Right lobe of liver (tissue), 6 donors: Measurements from ENCODE around the gene SLC6A9. TPM values are rescaled to one million over a fixed set of nuclear protein-coding genes. Genes with fewer than 3 reads are reported as not detected.

Source experiments
- ATAC-seq, 4 donors: fragments of 200-7000 bp; cut with Tn5 transposase; one replicate each; pipeline ENCODE4 v1.9.1; 2020; ENCODE audit warnings: mild to moderate bottlenecking in 4 of 4, moderate library complexity in 4 of 4
- DNase-seq, 3 donors: peaks; one replicate each; pipeline ENCODE4 v3.0.0-alpha.2; 2020
- H3K27ac ChIP-seq, 3 donors: fragments of 200-600 bp; one replicate each; pipeline ENCODE4 v1.8.0; 2022
- H3K27me3 ChIP-seq, 2 donors: fragments of 200-600 bp; one replicate each; pipeline ENCODE4 v1.8.0; 2022
- H3K36me3 ChIP-seq, 4 donors: fragments of 200-600 bp; sonication (generic) in 1 of 4; one replicate each; pipeline versions ENCODE4 v1.5.1 to v1.8.0; 2017 to 2022; ENCODE audit warnings: control low read depth in 1 of 4
- H3K4me1 ChIP-seq, 4 donors: fragments of 200-600 bp; sonication (generic) in 1 of 4; one replicate each; pipeline versions ENCODE4 v1.5.1 to v1.8.0; 2017 to 2022; ENCODE audit warnings: control low read depth in 1 of 4
- H3K4me3 ChIP-seq, 3 donors: fragments of 200-600 bp; one replicate each; pipeline ENCODE4 v1.8.0; 2022
- H3K9me3 ChIP-seq, 4 donors: fragments of 200-600 bp; sonication (generic) in 1 of 4; one replicate each; pipeline versions ENCODE4 v1.5.1 to v1.8.0; 2017 to 2022; ENCODE audit warnings: control low read depth in 1 of 4
- CTCF ChIP-seq, 4 donors: fragments of 200-600 bp in 3 of 4; fragments of 450-650 bp in 1 of 4; IDR thresholded peaks; one replicate each; pipeline versions ENCODE4 v1.5.1 to v1.8.0; 2016 to 2022; ENCODE audit warnings: antibody characterized with exemption in 4 of 4, mild to moderate bottlenecking in 2 of 4
- POLR2A ChIP-seq: fragments of 450-650 bp; IDR thresholded peaks from one replicate; pipeline ENCODE4 v1.6.1; 2017; ENCODE audit warnings: antibody characterized with exemption, mild to moderate bottlenecking
- WGBS: methylation state at CpG from one replicate; pipeline ENCODE4 v1.1.6; 2018; ENCODE audit warnings: low coverage, low lambda C conversion rate; ENCODE audit not compliant: insufficient coverage; ENCODE audit errors: missing lambda C conversion rate; 5-methylcytosine and 5-hydroxymethylcytosine counted together
- intact Hi-C, 2 donors: fragments of 100-400 bp; cut with DNase I; formaldehyde crosslinking; loops; one replicate each; pipeline versions ENCODE4 v1.11.2 to v1.14.1; 2022
- total RNA-seq, 6 experiments: library from RNA; depleted of rRNA in 2 of 6; stranded (reverse); fragments of >200 nt in 2 of 6; fragmentation: NEBNext Ultra II Directional in 3 of 6; extraction: Animal tissue kit (Norgen Biotek cat#: 25700) in 3 of 6; gene quantifications; one replicate each; pipeline versions ENCODE4 v1.1.0 to v1.2.4, GENCODE V29; 2016 to 2023
- donor health status: DM: no; HTN: yes; CAD: no.
- donor health status: DM: no; HTN: no; CAD: no.
- donor health status: DM: no; HTN: no; CAD: no.
- donor health status: DM: no; HTN: yes; CAD: no.
- donor health status: DM: no; HTN: yes; CAD: no.

The SLC6A9 gene
- total RNA-seq, 6 experiments from 2014 or later = 0.78 to 2.2 (median 1.9) TPM

GRCh38 chr1:44072204-44072603, 40.9 kb upstream of the SLC6A9 start:
- intact Hi-C loops = no loop called here
- Histone ChIP-seq H3K9me3 (no peaks in the 10 kb centered on the region), H3K27ac (no peak overlapping the region), H3K36me3 (no peaks in the 10 kb centered on the region), H3K4me1 (peaks cover 0 to 28% (median 10%) of the 10 kb centered on the region in 4 donors), H3K27me3 (no peaks in the 10 kb centered on the region), H3K4me3 (no peak overlapping the region)
- DNase-seq (no peak), ATAC-seq (no peak)
- TF ChIP-seq POLR2A (no peak), CTCF (IDR thresholded peaks at IDR 0.05) (no peak)

GRCh38 chr1:44071461-44071860, 40.2 kb upstream of the SLC6A9 start:
- ATAC-seq = no peak
- Histone ChIP-seq H3K4me1 (peaks cover 0 to 33% (median 11%) of the 10 kb centered on the region in 4 donors), H3K27me3 (no peaks in the 10 kb centered on the region), H3K9me3 (no peaks in the 10 kb centered on the region), H3K27ac (no peak overlapping the region), H3K36me3 (no peaks in the 10 kb centered on the region), H3K4me3 (no peak overlapping the region)
- no peak for DNase-seq
- TF ChIP-seq CTCF (IDR thresholded peaks at IDR 0.05) = no peak
- TF ChIP-seq POLR2A = no peak
- intact Hi-C loops = no loop called here
- WGBS = 44% methylated on average over 3 of the region's 3 CpGs

- Histone ChIP-seq H3K4me3 (no peak overlapping the region), H3K4me1 (peaks cover 0 to 40% (median 11%) of the 10 kb centered on the region in 4 donors), H3K27ac (peak overlapping the region in 2 of 3 donors; percentile 31 to 77), H3K9me3 (no peaks in the 10 kb centered on the region), H3K27me3 (no peaks in the 10 kb centered on the region), H3K36me3 (no peaks in the 10 kb centered on the region)
- DNase-seq = peak in 2 of 3 donors; percentile 50 to 59
- peak; percentile 41 to 54 (median 46) for ATAC-seq
- 21% methylated on average over 2 of the region's 2 CpGs for WGBS
- intact Hi-C loops = no loop called here
- no peak for TF ChIP-seq CTCF (IDR thresholded peaks at IDR 0.05)
- no peak for TF ChIP-seq POLR2A
These were observed 37.2 kb upstream of the SLC6A9 start for GRCh38 chr1:44068442-44068921.

GRCh38 chr1:44067266-44068250, 36.3 kb upstream of the SLC6A9 start:
- Histone ChIP-seq H3K27ac (peak overlapping the region in 2 of 3 donors; percentile 31 to 77), H3K4me3 (no peak overlapping the region), H3K4me1 (peaks cover 0 to 43% (median 11%) of the 10 kb centered on the region in 4 donors), H3K27me3 (no peaks in the 10 kb centered on the region), H3K36me3 (no peaks in the 10 kb centered on the region), H3K9me3 (no peaks in the 10 kb centered on the region)
- WGBS = 22% methylated on average over 6 of the region's 6 CpGs
- DNase-seq (peak; percentile 57 to 74 (median 73)), ATAC-seq (peak; percentile 83 to 91 (median 87))
- TF ChIP-seq CTCF (IDR thresholded peaks at IDR 0.05) = no peak
- no peak for TF ChIP-seq POLR2A
- intact Hi-C loops = no loop called here
